SK-N-SH (cell line): ENCODE measurements around the gene KLHL30.

Experiments
- CHD2 ChIP-seq: fragments of 150-350 bp; IDR thresholded peaks from 2 replicates; pipeline ENCODE4 v1.6.1; 2018; ENCODE audit warnings: low read length; ENCODE audit not compliant: partially characterized antibody
- CTCF ChIP-seq: fragments of 200-600 bp; sonication (generic); IDR thresholded peaks from 2 replicates; pipeline ENCODE4 v1.6.1; 2017; ENCODE audit warnings: antibody characterized with exemption, mild to moderate bottlenecking, moderate library complexity
- EZH2phosphoT487 ChIP-seq: fragments of 200-600 bp; sonication (generic); IDR thresholded peaks from 2 replicates; pipeline ENCODE4 v1.6.1; 2017; ENCODE audit warnings: low read depth, mixed run types, mild to moderate bottlenecking, antibody characterized with exemption, moderate library complexity, borderline replicate concordance
- FOXM1 ChIP-seq: IDR thresholded peaks from 2 replicates; pipeline ENCODE4 v1.4.0; 2012; ENCODE audit warnings: low read depth, mild to moderate bottlenecking
- MEF2A ChIP-seq: IDR thresholded peaks from 2 replicates; pipeline ENCODE4 v1.4.0; 2012; ENCODE audit warnings: low read depth, borderline replicate concordance
- NRF1 ChIP-seq: IDR thresholded peaks from 2 replicates; pipeline ENCODE4 v1.6.1; 2012; ENCODE audit warnings: low read depth, mild to moderate bottlenecking, low read length
- RFX5 ChIP-seq: IDR thresholded peaks from 2 replicates; pipeline ENCODE4 v1.6.1; 2012; ENCODE audit warnings: mild to moderate bottlenecking, improper control_type of control experiment, low read length
- SIN3A ChIP-seq: IDR thresholded peaks from 2 replicates; pipeline ENCODE4 v1.6.1; 2012; ENCODE audit warnings: low read depth, mild to moderate bottlenecking, low read length, moderate library complexity, borderline replicate concordance
- TAF1 ChIP-seq: IDR thresholded peaks from 2 replicates; pipeline ENCODE4 v1.6.1; 2012; ENCODE audit warnings: low read depth, mild to moderate bottlenecking, low read length, moderate library complexity, borderline replicate concordance
- USF2 ChIP-seq: fragments of 150-350 bp; IDR thresholded peaks from 2 replicates; pipeline ENCODE4 v1.6.1; 2017; ENCODE audit warnings: antibody characterized with exemption, low read length, low read depth, borderline replicate concordance

- TF ChIP-seq CTCF = no peak
- no peak for TF ChIP-seq CHD2
- TF ChIP-seq FOXM1 = no peak
- TF ChIP-seq TAF1 = no peak
- no peak for TF ChIP-seq NRF1
- TF ChIP-seq RFX5 = no peak
- TF ChIP-seq EZH2phosphoT487 = no peak
- TF ChIP-seq SIN3A = no peak
- TF ChIP-seq MEF2A = no peak
- TF ChIP-seq USF2 = no peak
These were observed 23.9 kb downstream of the KLHL30 start for GRCh38 chr2:238162251-238162845.
